ENCODE results near the gene NLRP11.

DNA sequence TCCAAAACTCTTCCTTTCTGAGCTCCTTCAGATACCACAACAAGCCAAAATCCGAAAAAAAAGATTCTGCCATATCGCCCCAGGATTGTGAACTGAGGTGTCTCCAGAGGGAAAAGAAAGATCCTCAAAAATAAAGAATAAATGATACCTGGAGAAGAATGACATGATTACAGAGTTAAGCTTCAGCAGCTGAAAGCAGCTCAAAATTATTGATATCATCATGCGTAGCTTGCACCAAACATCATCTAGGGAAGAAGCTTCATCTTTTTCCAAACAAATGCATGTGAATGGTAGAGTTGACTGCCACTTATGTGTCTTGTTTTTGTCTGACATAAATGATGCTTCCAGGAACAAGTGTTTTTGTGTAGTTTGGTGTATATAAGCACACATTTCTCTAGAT, 93.5 kb downstream of the NLRP11 start, which contains the start of gene NLRP9:
- TF ChIP-seq CTCF (conservative IDR thresholded peaks at IDR 0.05; ENCODE audit: low read depth, low read length) (no peak), EZH2phosphoT487 (IDR thresholded peaks at IDR 0.05; ENCODE audit: borderline replicate concordance, low read length) (no peak)
